ENCODE results near the gene TMEM14B. TPM values are rescaled to one million over a fixed set of nuclear protein-coding genes. Genes with fewer than 3 reads are reported as not detected.

Gene TMEM14B
- total RNA-seq, 4 donors from 2014 or later: 50.0 to 76.3 (median 60.1) TPM

- no peaks in the 10 kb centered on the region for H3K27me3 ChIP-seq
- no peak overlapping the region for H3K27ac ChIP-seq
- H3K36me3 ChIP-seq: peaks cover 0 to 17% (median 0%) of the 10 kb centered on the region in 3 donors
- TF ChIP-seq POLR2A (IDR thresholded peaks at IDR 0.05) (no peak), EP300 (IDR thresholded peaks at IDR 0.05) (no peak), CTCF (IDR thresholded peaks at IDR 0.05) (no peak)
- no peak for DNase-seq (ENCODE audit: low spot score in 2 of 2)
- H3K4me3 ChIP-seq: no peak overlapping the region
- H3K9me3 ChIP-seq: no peaks in the 10 kb centered on the region
- no peaks in the 10 kb centered on the region for H3K4me1 ChIP-seq
- 70 to 74% methylated on average over 3 of the region's 3 CpGs for WGBS, 2 donors
Observed at GRCh38 chr6:10794239-10794638, 46.6 kb downstream of the TMEM14B start.

DNA sequence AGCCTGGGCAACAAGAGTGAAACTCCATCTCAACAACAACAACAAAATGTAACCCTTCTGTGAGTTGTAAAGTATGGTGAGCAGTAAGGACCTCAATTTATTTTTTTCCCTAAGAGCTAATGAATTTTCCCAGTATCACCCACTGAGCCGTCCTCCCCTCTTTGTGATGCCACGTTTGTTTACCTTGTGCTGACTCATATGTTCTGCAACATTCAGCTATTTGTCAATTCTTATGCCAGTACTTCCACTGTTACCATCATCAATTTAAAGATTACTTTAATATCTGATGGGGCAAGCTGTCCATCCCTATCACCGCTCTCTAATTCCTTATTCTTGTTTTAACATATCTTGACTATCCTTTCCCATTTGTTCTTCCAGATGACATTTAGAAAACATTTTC is 53.2 kb downstream of the TMEM14B start:
- WGBS, 2 donors: 57 to 67% methylated on average over 3 of the region's 3 CpGs
- DNase-seq (ENCODE audit: low spot score in 2 of 2): no peak
- Histone ChIP-seq H3K9me3 (no peaks in the 10 kb centered on the region), H3K27me3 (no peaks in the 10 kb centered on the region), H3K36me3 (peaks cover 0 to 4% (median 0%) of the 10 kb centered on the region in 3 donors), H3K4me3 (no peak overlapping the region), H3K4me1 (no peaks in the 10 kb centered on the region), H3K27ac (no peak overlapping the region)
- TF ChIP-seq EP300 (IDR thresholded peaks at IDR 0.05) (no peak), POLR2A (IDR thresholded peaks at IDR 0.05) (no peak), CTCF (IDR thresholded peaks at IDR 0.05) (no peak)

GRCh38 chr6:10801224-10801848 is 53.7 kb downstream of the TMEM14B start:
- 45 to 47% methylated on average over 2 of the region's 2 CpGs for WGBS, 2 donors
- no peaks in the 10 kb centered on the region for H3K27me3 ChIP-seq
- no peak for TF ChIP-seq POLR2A (IDR thresholded peaks at IDR 0.05)
- no peak for TF ChIP-seq EP300 (IDR thresholded peaks at IDR 0.05)
- peak; percentile 75 to 97 (median 94) for TF ChIP-seq CTCF (IDR thresholded peaks at IDR 0.05)
- no peak overlapping the region for H3K4me3 ChIP-seq
- no peaks in the 10 kb centered on the region for H3K9me3 ChIP-seq
- H3K27ac ChIP-seq: no peak overlapping the region
- no peaks in the 10 kb centered on the region for H3K4me1 ChIP-seq
- H3K36me3 ChIP-seq: peaks cover 0 to 4% (median 0%) of the 10 kb centered on the region in 3 donors
- DNase-seq (ENCODE audit: low spot score in 2 of 2): peak in 1 of 2 donors; percentile 53

Small RNA genes within 50 kb of the gene (small RNA-seq; reads per million reads assigned to genes)
- gene RNA5SP203: not detected

Other genes starting within 250 kb of the TMEM14B start
- 1 to 10 TPM in 3 of 4 donors, under 1 TPM in 1; 0.78 to 3.5 (median 2.5) TPM for gene GCNT2, start 226.5 kb upstream of the TMEM14B start, total RNA-seq
- gene C6orf52, start 53.2 kb upstream of the TMEM14B start, total RNA-seq: not detected
- 10 to 100 TPM in 2 of 4 donors, 1 to 10 TPM in 2; 6.5 to 21.0 (median 10.3) TPM for gene PAK1IP1, start 52.8 kb upstream of the TMEM14B start, total RNA-seq
- gene TMEM14C, start 24.7 kb upstream of the TMEM14B start, total RNA-seq: 100 to 1,000 TPM in 3 of 4 donors, 10 to 100 TPM in 1; 87.9 to 136 (median 116) TPM
- under 1 TPM in 2 of 4 donors, not detected in 2; 0.59 to 0.90 TPM for gene MAK, start 90.7 kb downstream of the TMEM14B start, total RNA-seq
- not detected for gene GCM2, start 134.2 kb downstream of the TMEM14B start, total RNA-seq
- 1 to 10 TPM; 2.0 to 3.9 (median 3.5) TPM for gene SYCP2L, start 139.2 kb downstream of the TMEM14B start, total RNA-seq

All from tibial nerve (tissue), 4 donors.